Mesodermal cell (in vitro differentiated cells): ENCODE measurements around the gene HNRNPAB.
"Not testable (repeated sequence)": the region's sequence is repeated elsewhere in the genome, so short reads cannot be mapped to it uniquely, and the experiment has no call there.

Experiments
- H3K27ac ChIP-seq: 2 replicates; pipeline ENCODE4 v1.7.0; 2013; ENCODE audit warnings: mild to moderate bottlenecking, low read depth, low read length, moderate library complexity; ENCODE audit not compliant: severe bottlenecking
- H3K36me3 ChIP-seq: 2 replicates; pipeline ENCODE4 v1.7.1; 2013; ENCODE audit warnings: mild to moderate bottlenecking, low read length, moderate library complexity; ENCODE audit not compliant: control insufficient read depth, insufficient read depth
- H3K4me1 ChIP-seq: one replicate; pipeline ENCODE4 v1.7.1; 2013; ENCODE audit warnings: mild to moderate bottlenecking, low read length; ENCODE audit not compliant: insufficient read depth, control insufficient read depth, poor library complexity, severe bottlenecking
- H3K4me3 ChIP-seq: 2 replicates; pipeline ENCODE4 v1.7.0; 2013; ENCODE audit warnings: low read length, control low read depth, mild to moderate bottlenecking; ENCODE audit not compliant: insufficient read depth, poor library complexity, severe bottlenecking; ENCODE audit errors: extremely low read depth
- H3K9me3 ChIP-seq: 2 replicates; pipeline ENCODE4 v1.7.1; 2013; ENCODE audit warnings: mild to moderate bottlenecking, low read length, moderate library complexity; ENCODE audit not compliant: control insufficient read depth
- WGBS, 2 experiments: methylation state at CpG; one replicate each; pipeline ENCODE4 v1.1.5; 2013; ENCODE audit warnings: missing lambda C conversion rate in 2 of 2; ENCODE audit not compliant: insufficient coverage in 2 of 2; 5-methylcytosine and 5-hydroxymethylcytosine counted together

The HNRNPAB gene

DNA sequence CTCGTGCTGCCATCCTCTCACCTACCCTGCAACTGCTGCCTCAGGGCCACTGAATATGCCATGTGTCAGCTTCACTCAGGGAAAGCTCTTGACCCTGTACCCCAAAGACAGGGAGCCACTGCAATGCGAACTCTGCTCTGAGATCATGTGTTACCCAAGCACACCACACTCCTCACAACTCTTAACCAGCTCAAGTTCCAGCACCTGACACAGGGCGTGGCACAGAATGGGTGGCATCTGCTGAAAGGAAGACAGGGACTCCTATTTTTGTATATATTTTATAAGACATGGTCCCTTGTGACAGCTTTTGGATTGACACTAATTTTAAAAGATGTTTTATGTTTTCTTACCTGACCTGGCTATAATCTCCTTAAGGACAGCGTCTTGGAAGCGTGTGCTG is 17.5 kb downstream of the HNRNPAB start:
- H3K4me3 ChIP-seq = no peak overlapping the region
- peaks cover under 1% of the 10 kb centered on the region for H3K9me3 ChIP-seq
- H3K27ac ChIP-seq = peak overlapping the region; percentile 6
- H3K4me1 ChIP-seq = no peaks in the 10 kb centered on the region
- 96 to 100% methylated on average over 2 to 3 of the region's 5 CpGs for WGBS, 2 experiments
- H3K36me3 ChIP-seq = peaks cover 86% of the 10 kb centered on the region

DNA sequence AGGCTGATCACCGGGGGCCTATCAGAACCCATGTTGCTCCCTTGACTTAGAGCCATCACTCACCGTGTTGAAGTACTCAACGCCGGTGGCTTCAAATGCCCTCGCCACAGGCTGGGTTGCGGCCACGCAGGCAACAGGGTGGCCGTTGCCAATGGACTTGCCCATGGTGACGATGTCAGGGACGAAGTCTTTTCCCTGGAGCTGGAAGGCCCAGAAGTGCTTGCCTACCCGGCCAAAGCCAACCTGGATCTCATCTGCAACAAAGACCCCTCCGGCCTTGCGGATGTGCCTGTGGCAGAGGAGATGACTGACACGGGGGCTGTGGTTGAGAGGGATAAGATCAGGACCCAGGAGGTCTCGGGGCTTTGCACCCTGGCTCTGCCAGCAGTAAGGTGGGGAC is 18.0 kb downstream of the HNRNPAB start:
- no peaks in the 10 kb centered on the region for H3K4me1 ChIP-seq
- no peak overlapping the region for H3K4me3 ChIP-seq
- 98 to 99% methylated on average over 15 of the region's 15 CpGs for WGBS, 2 experiments
- H3K27ac ChIP-seq = no peak overlapping the region
- H3K36me3 ChIP-seq = peaks cover 86% of the 10 kb centered on the region
- H3K9me3 ChIP-seq = peaks cover 5% of the 10 kb centered on the region

DNA sequence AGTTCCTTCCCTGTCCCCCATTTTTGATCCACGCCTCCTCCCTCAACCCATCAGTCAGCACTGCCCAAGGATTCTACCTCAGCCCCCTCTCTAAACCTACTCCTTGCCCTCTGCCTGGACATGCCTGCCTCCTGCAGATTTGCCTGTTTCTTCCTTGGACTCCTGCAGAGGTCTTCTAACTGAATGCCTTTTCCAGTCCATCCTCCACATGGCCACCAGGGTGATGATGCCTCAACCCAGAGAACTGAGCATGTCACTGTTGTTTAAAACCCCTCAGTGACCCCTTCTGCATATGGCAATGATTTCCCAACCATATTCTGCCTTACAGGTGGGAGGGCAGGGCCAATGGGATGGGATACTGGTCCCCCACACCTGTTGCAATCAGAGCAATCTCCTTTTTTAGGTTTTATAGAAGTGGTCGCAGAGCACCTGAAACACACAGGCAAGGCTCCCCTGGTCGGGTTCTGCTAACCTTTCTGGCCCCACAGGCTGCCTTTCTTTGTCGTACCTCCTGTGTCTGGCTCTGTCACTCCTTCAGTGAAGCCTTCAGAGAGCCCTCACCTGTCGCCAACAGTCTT is 19.0 kb downstream of the HNRNPAB start:
- H3K27ac ChIP-seq = no peak overlapping the region
- 91 to 92% methylated on average over 5 of the region's 5 CpGs for WGBS, 2 experiments
- no peak overlapping the region for H3K4me3 ChIP-seq
- H3K4me1 ChIP-seq = no peaks in the 10 kb centered on the region
- H3K36me3 ChIP-seq = peaks cover 87% of the 10 kb centered on the region
- H3K9me3 ChIP-seq = peaks cover 8% of the 10 kb centered on the region

DNA sequence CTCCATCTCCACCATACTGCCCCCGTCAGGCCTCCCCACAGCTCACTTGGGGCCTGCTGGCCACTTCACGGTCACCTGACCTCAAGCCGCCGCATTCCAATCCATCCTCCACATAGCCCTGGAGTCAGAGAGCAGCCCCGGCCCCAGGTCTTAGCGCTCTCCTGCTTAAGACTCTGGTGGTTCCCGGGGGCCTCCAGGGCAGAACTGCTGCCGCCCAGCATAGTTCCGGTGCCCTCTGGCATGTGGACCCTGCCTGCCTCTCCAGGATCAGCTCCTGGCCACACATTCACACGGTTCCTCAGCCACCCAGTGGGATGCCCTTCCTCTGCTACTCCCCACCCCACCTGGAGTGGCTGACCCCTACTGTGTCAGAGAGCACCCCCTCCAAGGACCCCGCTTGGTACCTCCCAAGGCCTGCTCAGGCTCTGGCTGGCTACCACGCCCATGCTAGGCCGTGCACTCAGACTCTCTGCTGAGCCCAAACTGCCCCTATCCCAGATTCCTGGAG is 19.5 kb downstream of the HNRNPAB start:
- WGBS, 2 experiments = 66 to 78% methylated on average over 5 to 10 of the region's 13 CpGs
- Histone ChIP-seq H3K27ac (no peak overlapping the region), H3K9me3 (peaks cover 11% of the 10 kb centered on the region), H3K4me1 (no peaks in the 10 kb centered on the region), H3K4me3 (no peak overlapping the region), H3K36me3 (peaks cover 88% of the 10 kb centered on the region)

DNA sequence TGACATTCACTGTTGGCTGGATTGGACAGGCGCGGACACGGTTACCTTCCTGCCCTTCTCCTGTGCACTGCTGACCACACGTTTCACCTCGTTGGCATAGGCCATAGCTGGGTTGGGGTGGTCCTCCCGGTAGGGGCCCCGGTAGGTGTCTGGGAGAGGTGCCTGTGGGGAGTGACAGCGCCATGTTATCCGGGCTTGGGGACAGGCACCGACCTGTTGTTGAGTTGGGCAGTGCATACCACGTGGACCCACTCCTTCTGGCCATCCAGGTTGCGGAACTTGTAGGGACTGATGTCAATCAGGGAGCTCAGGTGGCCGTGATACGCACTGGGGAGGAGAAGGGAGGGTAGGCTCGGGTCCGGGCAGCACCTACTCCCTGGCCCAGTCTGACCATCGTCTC is 20.1 kb downstream of the HNRNPAB start:
- Histone ChIP-seq H3K4me3 (no peak overlapping the region), H3K4me1 (no peaks in the 10 kb centered on the region), H3K27ac (no peak overlapping the region), H3K9me3 (peaks cover 11% of the 10 kb centered on the region), H3K36me3 (peaks cover 89% of the 10 kb centered on the region)
- WGBS, 2 experiments = 92 to 98% methylated on average over 10 to 13 of the region's 17 CpGs

DNA sequence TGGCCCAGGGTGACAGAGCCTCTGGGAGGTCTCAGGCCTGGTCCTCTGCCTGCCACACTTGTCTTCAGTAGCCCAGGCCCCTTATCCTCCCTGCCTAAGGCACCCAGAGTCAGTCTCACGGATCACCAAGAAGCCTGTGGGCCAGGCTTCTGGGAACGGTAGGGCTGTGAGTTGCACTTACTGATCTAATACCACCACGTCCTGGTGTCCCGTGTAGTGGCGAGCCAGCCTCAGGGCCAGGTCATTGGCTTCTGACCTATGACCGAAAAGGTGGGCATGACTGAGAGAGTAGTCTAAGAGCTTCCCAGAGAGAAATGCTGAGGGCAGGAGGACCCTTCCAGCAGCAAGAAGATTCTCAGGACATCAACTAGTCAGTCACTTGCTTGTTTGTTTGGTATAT is 20.8 kb downstream of the HNRNPAB start:
- no peak overlapping the region for H3K4me3 ChIP-seq
- H3K9me3 ChIP-seq = peaks cover 11% of the 10 kb centered on the region
- no peak overlapping the region for H3K27ac ChIP-seq
- 97 to 98% methylated on average over 6 of the region's 6 CpGs for WGBS, 2 experiments
- H3K36me3 ChIP-seq = peaks cover 91% of the 10 kb centered on the region
- no peaks in the 10 kb centered on the region for H3K4me1 ChIP-seq

DNA sequence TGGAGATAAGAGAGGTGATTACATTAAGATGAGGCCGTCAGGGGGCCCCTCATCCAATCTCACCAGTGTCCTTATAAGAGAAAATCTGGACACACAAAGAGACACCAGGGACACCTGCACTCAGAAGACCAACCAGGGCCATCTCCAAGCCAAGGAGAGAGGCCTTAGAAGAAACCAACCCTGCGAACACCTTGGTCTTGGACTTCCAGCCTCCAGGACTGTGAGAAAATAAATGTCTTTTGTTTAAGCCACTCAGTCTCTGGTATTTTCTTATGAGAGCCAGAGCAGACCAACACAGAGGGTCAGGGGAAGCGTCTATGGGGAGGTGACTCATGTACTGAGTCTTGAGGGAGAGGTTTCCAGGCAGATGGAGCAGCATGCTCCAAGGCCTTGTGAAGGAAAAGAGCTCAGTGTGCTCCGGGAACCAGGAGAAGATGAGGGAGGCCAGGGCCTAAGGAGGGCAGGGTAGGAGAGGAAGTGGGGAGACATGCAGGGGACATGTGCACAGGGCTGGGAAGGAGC is 22.9 kb downstream of the HNRNPAB start:
- no peak overlapping the region for H3K4me3 ChIP-seq
- peaks cover 10% of the 10 kb centered on the region for H3K4me1 ChIP-seq
- H3K36me3 ChIP-seq = peaks cover 85% of the 10 kb centered on the region
- H3K9me3 ChIP-seq = peaks cover 11% of the 10 kb centered on the region
- WGBS, 2 experiments = 80 to 83% methylated on average over 4 of the region's 4 CpGs
- H3K27ac ChIP-seq = no peak overlapping the region

DNA sequence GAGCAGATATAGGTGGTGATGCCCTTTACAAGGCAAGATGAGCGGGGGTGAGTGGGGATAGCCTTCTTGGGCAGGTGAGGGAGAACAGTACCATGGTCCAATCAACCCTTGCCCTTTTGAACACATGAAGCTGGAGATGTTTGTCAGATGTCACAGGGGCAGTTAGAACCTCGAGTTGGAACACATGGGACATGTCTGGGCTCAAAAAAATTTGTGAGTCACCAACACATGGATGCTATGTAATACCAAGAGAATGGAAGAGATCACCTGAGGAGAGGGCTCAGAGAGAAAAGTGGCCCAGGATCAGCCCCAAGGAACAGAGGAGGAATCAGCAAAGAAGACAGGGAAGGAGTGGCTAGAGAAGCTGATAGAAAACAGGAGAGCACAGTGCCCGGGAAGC is 23.6 kb downstream of the HNRNPAB start:
- peaks cover 11% of the 10 kb centered on the region for H3K9me3 ChIP-seq
- peaks cover 10% of the 10 kb centered on the region for H3K4me1 ChIP-seq
- H3K36me3 ChIP-seq = peaks cover 81% of the 10 kb centered on the region
- no peak overlapping the region for H3K4me3 ChIP-seq
- WGBS, 2 experiments = 96 to 100% methylated on average over 2 to 3 of the region's 3 CpGs
- H3K27ac ChIP-seq = no peak overlapping the region

DNA sequence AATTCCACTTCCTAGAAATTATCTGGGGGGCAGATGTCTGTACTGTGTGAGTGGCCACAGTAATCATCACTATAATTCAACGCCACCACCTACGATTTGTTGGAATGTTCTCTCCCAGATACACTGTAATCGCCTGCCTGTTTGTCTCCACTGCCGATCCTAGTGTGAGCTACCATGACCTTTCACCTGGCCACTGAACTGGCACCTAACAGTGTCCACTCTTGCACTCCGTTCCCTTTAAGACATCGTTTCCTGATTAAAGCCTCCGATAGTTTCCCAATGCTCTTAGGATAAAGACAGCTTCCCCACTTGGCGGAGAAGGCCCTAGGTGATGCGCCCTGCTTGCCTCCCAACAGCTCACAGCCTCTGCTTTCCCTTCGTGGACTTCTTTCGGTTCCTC is 24.3 kb downstream of the HNRNPAB start:
- WGBS, 2 experiments = 92 to 98% methylated on average over 11 of the region's 11 CpGs
- Histone ChIP-seq H3K9me3 (peaks cover 11% of the 10 kb centered on the region), H3K4me3 (no peak overlapping the region), H3K36me3 (peaks cover 76% of the 10 kb centered on the region), H3K27ac (no peak overlapping the region), H3K4me1 (peaks cover 10% of the 10 kb centered on the region)

DNA sequence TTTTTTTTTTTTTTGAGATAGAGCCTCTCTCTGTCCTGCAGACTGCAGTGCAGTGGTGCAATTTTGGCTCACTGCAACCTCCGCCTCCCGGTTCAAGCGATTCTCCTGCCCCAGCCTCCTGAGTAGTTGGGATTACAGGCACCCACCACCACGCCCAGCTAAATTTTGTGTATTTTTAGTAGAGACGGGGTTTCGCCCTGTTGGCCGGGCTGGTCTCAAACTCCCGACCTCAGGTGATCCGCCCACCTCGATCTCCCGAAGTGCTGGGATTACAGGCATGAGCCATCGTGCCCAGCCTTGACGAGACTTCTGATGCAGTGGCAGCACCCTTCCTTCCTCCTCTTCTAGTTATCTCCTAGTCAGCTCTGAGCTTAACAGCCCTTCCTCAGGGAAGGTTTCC is 24.8 kb downstream of the HNRNPAB start:
- not testable (repeated sequence) for H3K4me3 ChIP-seq, H3K27ac ChIP-seq
- 95 to 99% methylated on average over 8 to 9 of the region's 13 CpGs for WGBS, 2 experiments
- peaks cover 72% of the 10 kb centered on the region for H3K36me3 ChIP-seq
- peaks cover 10% of the 10 kb centered on the region for H3K4me1 ChIP-seq
- H3K9me3 ChIP-seq = peaks cover 11% of the 10 kb centered on the region

DNA sequence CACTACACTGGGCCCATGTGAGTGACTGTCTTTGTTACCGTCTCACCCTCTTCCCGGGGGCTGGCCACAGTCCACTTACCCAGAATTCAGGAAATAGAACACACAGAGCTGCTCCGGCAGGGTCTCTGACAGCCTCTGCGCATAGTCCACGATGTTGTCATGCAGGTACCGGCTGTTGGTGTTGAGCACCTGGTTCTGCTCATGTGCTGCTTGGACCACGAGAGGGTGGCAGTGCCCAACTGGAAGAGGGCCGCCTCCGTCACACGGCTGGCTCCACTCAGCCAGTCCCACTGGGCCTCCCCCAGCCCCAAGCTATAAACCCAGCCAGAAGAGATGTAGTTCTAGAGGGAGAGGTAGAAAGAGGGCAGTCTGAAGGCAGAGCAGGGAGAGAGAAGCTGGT is 25.5 kb downstream of the HNRNPAB start:
- peaks cover 64% of the 10 kb centered on the region for H3K36me3 ChIP-seq
- peaks cover 10% of the 10 kb centered on the region for H3K4me1 ChIP-seq
- no peak overlapping the region for H3K4me3 ChIP-seq
- H3K9me3 ChIP-seq = peaks cover 11% of the 10 kb centered on the region
- WGBS, 2 experiments = 98% methylated on average over 7 to 9 of the region's 10 CpGs
- no peak overlapping the region for H3K27ac ChIP-seq
